DMS79 (cell line): ENCODE data around the gene SCFD2.
"Not testable (repeated sequence)": the region's sequence is repeated elsewhere in the genome, so short reads cannot be mapped to it uniquely, and the experiment has no call there.

Source experiments
- DNase-seq: peaks from one replicate; lab custom pipeline; 2025; lab: John Stamatoyannopoulos, UW

Gene SCFD2

DNA sequence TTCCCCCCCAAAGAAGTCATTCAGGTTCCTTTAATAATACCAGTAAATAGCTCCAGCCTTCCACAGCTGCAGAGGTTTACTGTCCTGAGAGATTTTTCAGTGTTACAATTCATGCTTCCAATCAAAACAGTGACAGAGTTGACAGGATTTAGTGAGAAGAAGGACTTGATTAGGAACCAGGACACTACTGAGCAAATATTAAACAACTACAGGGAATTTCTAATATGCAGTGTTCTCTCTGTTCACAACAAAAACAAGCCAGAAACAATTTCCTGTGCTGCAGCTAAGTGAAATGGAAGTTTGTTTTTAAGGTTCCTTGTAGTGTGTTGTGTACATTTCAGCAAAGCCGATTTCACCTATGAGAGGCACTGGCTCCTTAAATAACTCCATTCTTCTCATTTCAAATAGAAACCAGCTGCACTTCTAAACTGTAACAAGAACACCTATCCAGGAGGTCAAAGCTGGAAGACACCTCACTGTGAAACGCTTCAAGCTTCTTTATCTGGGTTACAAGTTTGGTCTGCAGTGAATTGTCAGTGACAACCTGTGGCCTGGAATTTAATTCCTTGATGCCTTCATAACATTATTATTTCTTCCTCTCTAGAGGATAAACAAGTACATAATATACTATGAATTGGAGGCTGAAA lies 354.5 kb downstream of the SCFD2 start:
- no peak for DNase-seq

DNA sequence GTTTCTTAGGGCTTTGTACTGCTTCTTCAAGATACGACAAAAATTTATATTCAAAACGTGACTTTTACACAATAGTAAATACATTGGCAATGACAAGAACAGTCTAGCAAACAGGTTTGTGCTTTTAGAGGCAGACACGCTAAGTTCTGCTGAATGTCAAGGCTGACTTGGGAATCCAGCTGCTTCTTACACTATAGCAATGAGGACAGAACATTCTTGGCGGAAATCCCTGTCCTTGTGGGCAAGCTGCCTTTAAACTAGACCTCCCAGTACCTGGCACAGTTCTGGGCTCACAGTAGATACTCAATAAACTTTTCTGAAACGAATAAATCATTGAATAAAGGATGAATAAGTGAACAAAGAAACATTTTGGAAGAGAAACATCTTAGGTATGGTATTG lies 355.5 kb downstream of the SCFD2 start:
- DNase-seq, result no peak

DNA sequence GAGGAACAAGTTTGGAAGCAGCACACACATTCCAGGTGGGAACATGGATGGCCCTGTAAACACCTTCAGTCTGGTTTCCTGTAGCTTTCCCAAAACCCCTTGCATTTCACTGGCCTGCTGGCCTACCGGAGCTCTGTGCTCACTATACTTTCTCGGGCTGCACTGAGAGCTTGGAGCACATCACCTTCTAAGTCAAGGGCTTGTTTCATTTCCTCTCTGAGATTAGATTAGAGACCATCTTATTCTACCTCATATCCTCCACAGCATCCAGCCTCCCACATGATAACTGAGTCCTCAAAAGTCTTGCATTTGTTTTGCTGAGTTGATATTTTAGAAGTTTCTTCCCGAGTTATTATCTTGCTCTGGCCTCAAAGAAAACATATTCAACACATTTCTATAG lies 356.0 kb downstream of the SCFD2 start:
- no peak for DNase-seq

DNA sequence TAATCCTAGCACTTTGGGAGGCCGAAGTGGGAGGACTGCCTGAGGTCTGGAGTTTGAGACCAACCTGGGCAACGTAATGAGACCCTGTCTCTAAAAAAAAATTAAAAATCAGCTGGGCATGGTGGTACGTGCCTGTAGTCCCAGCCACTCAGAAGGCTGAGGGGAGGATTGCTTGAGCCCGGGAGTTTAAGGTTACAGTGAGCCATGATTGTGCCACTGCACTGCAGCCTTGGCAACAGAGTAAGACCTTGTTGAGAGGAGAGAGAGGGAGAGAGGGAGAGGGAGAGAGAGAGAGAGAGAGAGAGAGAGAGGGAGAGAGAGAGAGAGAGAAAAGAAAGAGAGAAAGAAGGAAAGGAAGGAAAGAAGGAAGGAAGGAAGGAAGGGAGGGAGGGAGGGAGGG lies 358.8 kb downstream of the SCFD2 start:
- DNase-seq, result no peak

DNA sequence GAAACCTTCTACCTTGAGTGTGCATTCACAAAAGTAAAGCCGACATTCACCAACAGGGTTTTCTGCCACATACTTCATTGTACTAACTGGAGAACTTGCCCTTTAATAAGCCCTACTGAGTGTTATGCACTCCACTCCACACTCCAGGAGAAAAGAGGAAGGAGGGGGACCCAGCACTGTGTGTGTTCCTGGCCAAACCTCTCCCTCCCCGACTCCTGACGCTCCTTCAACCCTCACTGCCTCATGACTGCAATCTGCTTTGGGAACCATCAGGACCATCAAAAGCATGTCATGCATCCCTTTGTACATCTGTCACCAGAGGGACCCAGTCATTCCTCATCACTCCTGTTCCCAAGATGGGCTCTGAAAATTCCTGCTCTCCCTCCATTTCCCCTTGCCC lies 360.1 kb downstream of the SCFD2 start:
- DNase-seq, result no peak

DNA sequence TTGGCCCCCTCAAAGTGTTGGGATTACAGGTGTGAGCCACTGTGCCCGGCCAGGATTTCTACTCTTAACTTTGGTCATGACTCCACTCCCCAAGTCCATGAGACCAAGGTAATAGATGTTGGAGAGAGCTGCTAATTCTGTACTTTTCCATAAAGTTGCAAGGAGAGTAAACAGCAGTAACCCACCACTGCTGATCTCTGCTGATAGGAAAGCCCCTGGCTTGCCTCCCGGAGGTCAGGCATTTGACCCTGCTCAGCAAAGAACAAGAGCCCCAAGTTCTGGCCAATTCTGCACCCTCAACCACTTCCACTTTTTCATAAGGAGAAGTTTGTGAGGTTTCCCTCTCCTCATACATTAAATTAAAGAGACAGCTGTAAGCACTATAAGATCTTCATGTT lies 360.7 kb downstream of the SCFD2 start:
- DNase-seq, result no peak

DNA sequence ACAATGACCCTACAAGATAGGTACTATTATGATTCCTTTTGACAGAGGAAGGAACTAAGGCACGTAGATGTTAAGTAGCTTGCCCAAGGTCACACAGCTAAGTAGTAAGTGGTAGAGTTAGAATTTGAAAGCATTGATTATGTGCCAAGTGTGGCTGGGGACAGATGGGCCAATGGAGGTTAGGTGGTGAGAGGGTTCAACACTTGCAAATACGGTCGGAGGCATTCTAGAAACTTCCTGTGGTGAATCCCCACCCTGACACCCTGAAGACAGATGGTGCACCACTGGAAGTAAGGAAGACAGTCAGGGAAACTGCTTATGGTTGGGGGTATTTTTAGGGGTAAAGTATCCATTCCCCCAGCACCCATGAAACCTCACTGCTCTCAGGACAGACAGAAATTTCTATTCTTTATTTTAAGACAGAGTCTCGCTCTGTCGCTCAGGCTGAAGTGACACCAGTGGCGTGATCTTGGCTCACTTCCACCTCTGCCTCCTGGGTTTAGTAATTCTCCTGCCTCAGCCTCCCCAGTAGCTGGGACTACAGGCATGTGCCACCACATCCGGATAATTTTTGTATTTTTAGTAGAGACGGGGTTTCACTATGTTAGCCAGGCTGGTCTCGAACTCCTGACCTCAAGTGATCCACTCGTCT lies 361.2 kb downstream of the SCFD2 start:
- DNase-seq, result no peak

DNA sequence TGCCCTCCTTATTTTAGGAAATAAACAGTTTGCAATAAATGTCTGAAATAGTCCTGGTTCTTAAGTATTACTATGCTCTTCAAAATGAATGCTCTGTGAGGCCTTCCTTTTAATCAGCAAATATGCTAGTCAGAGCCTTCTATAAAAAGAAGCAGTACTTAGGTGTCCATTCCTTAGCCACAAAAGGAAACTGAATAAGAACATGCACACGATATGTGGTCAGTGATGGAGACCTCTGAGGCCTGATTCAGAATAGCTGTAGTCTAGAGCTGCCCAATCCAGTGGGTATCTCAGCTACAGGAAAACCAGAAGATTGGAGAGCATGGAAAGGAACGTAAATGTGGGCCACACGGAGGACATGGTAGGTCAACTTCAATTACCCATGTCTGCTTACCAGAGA lies 361.9 kb downstream of the SCFD2 start:
- no peak for DNase-seq

DNA sequence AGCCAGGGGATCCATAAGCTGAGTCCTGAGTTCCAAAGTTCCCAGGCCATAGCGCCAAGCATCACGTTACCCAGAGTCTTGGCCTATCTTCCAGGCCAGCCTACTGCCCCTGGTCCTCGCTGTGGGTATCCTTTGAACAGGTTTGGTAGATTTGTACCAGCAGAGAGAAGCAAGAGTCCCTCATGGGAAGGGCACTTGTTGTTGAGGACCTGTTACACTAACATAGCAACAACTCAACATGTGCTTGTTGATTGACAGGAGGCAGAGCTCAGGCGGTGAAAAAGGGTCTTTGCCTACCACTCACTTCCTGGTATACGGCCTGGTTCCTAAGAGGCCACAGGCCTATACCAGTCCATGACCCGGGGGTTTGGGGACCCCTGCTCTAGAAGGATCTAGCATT lies 365.3 kb downstream of the SCFD2 start:
- DNase-seq, result no peak

DNA sequence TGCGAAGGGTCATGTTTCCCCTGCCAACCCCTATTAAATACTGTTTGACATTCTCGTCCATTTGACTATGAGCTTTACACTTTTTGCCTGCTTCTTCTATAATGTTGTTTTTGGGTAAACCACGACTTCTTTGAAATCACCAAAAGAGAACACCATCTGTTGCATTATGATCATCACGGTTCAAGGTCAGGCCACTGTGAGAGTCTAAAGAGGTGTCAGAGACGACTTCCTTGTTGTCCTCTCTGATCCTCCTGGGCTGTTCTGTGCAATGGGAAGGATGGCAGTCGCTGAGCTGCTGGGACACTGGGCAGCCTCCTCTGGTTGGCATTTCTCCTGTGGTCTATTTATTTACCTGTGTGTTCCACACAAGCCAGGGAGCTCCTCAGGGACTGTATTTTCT lies 366.2 kb downstream of the SCFD2 start:
- DNase-seq, result no peak

DNA sequence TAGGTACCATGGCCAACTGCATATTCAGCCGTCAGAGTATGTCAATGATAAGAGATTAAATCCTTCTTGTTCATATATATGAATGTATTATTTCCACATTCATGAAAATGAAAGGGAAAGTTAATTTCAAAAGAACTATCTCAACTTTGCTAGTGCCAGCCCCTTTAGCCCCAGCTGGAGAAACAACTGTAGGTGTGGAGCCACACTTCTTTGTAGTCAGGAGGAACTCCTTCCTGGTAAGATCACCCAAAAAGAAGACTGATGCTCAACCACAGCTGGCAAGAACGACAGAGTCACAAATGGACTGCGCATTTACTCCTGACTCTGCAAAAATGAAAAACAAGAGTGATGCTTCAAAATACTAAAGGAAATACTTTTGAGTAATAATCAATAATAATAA lies 367.4 kb downstream of the SCFD2 start:
- no peak for DNase-seq

DNA sequence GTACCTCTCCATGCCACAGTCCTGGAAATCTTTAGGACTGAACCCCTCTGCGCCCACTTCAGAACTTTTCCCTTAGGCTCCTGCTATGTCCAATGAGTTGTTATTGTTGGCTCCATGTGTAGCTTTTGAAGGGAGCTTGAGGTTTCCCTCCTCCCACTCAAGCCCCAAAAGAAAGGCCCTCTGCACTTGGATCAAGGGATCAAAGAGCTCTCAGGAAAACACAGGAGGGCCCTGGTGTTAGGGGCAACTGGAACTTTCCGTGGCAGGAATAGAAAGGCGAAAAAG lies 368.8 kb downstream of the SCFD2 start:
- DNase-seq, result no peak

DNA sequence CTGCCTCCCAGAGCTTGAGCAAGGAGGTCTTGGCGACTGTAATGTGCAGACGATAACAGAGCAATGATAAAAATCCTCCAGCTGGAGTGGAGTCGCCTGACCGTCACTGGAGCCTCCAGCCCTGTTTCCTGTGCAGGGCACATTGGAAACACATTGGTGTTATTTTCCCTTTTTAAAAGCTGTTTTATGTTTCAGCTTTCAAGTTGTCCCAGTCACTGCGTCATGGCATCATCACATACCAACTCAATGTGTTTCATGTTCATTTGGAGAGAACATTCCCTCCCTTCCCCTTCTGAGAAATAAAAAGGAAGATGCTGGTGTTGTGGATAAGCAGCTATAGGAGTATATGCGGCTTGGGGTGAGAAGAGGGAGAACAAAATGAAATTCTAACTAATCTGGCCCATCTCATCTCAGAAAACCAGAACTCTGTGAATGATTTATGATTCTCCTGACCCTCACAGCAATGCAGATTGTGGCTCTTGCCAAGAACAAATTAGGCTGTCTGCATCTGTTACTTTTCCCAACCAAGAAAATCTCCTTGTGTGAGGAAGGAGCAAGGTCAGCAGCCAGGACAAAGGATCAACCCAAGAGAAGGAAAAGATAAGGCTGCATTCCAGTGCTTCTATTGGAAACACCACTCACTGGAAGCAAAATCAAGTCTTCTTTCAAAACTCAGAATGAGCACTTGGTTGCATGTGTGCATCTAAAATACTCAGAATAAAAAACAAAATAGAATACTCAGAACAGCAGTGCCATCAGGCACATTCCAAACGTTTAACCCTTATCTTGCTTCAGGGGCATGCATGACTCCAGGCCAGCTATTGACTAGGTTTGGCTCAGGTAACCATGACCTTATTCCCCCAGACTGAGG lies 369.4 kb downstream of the SCFD2 start:
- no peak for DNase-seq

DNA sequence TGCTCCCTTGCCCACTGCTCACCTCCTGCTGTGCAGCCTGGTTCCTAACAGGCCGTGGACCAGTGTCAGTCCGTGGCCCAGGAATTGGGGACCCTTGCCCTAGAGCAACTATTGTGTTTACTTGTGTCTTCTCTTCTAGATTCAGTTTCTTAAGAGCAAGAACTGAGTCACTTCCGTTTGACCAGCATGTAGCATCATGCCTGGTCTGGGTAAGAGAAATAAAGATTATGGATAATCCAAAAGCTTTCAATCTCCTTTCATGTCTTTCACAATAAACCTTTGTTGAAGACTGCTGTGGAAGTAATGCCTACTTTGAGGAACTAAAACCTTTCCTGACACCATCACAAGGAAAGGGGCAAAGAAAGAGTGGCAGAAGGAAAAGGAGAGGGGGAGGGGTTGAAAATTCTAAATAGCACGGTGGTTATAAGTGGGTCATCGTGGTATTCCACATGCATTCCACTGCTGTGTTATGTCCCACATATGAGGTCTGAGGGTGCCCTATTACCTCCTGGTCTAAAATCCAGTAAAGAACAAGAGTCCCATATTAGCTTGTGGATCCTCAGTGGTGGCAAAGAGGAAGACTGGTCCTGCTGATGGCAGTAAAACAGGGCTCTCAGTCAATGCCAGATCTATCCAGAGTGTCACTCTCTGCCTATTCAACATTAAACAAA lies 370.4 kb downstream of the SCFD2 start:
- no peak for DNase-seq

DNA sequence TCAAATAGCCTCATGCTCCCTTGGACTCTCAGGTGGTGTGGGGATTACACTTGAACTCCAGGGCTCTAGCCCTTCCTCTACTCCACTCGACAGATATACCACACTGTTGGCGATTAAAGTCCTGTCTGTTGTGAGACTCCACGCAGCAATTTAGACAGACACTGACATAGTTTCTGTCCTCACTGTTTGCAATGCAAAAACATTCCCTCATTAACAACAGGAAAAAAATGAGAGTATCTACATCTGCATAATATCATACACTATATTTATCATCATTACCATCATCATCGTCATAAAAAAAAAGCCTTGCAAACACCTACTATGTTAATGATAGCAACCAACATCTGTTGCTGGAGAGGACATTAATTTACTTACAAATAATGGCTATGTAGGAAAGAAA lies 371.3 kb downstream of the SCFD2 start:
- no peak for DNase-seq

DNA sequence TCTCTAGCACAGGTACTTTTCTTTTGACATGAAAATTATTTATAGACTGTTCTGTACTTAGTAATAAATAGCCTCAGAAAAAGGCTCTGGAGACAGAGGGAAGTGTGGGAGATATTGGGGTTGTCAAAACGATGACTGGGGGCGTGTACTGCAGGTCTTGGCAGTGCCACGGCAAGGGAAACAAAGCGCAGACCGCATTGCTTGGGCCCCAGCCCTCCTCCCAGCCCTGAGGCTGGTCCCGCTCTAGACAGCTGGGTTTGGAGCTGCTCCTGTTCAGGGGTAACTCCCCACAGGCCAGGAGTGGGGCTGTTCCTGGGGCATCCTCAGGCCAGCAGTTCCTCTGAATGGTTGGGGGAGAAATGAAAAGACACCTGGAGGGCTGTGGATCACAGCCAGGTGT lies 372.1 kb downstream of the SCFD2 start:
- DNase-seq, result no peak

DNA sequence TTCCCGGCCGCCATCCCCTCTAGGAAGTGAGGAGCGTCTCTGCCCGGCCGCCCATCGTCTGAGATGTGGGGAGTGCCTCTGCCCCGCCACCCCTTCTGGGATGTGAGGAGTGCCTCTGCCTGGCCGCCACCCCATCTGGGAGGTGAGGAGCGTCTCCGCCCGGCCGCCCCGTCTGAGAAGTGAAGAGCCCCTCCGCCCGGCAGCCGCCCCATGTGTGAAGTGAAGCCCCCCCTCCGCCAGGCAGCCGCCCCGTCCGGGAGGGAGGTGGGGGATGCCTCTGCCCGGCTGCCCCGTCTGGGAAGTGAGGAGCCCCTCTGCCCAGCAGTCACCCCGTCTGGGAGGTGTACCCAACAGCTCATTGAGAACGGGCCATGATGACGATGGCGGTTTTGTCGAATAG lies 373.3 kb downstream of the SCFD2 start:
- not testable (repeated sequence) for DNase-seq

DNA sequence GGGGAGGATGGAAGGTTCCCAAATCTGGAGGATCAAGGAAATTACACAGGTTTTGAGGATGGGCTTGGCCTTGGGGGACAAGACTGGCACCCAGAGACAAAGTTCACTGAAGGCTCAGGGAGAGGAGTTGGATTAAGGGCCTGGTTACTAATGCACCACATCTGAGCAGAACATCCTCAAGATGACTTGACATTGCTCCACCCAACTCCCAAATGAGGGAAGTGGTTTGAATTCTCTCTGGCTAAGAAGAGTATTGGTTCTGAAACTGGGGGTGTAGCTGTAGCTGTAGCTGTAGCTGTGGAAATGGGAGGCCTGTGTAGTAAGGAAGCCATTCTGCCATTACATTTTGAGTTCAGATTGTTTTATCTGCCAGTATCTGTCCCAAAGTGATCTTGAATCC lies 374.4 kb downstream of the SCFD2 start:
- DNase-seq, result no peak

DNA sequence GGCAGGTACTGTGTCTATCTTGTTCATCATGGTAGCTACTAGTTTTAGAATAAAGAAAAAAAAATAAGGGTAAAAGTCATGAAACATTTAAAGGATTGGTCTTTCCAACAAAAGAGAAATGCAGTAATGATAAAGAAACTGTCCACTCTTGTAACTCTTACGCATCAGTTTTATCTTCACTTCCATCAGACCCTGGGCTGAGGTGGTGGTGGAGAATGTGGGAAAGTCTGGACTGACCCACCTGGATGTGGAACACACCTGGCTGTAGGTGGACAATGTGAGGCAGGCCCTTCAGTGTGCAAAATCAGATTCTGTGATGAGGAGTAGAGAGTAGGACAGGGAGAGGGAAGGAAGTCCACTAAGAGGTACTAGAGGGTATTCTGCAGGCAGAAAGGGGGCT lies 375.2 kb downstream of the SCFD2 start:
- no peak for DNase-seq

DNA sequence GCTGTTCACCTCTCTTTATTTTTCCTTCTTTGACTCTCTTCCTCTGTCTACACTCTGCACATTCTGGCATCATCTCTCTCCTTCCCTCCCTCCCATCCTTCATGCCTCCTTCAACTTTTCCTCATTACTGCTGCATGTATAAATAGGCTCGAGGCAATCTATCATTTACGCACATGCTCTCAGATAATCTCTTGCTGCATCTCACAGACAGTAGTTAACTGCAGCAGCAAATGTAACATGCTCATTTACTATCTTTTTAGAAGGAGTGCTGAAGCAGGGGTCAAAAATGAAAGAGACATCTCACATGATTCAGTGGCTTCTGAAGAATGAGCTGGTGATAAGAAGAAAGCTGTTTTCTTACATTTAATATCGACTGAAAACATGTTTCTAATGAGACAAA lies 376.0 kb downstream of the SCFD2 start:
- DNase-seq, result no peak

DNA sequence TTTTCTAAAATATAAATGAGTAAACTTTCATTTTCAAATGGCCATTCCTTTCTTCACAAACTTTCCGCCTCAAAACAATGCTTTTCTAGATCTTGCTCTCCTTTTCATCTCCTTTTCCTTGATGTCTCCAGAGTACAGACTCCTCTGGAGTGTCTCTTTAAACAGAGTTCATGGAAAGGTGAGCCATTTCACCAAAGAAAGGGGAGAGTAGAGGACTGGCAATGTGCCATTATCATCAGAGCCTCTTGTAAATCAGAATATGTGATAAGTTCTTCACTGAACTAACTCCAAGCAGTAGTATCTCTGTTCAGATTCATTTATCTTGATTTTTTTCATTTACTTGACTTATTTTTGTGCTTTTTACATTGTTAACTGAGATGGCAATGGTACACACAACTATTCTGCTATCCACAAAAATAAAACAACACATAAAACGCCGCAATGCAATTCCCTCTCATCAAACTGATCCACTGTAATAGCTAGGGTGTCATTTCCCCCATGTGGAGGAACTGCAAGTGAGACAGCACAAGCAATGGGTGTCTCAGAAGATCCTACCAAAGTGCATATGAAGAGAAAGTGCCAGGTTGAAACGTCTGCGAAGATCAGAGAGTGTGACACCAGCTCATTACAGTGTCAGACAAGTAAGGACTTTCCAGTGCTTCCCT lies 378.3 kb downstream of the SCFD2 start:
- DNase-seq, result no peak

DNA sequence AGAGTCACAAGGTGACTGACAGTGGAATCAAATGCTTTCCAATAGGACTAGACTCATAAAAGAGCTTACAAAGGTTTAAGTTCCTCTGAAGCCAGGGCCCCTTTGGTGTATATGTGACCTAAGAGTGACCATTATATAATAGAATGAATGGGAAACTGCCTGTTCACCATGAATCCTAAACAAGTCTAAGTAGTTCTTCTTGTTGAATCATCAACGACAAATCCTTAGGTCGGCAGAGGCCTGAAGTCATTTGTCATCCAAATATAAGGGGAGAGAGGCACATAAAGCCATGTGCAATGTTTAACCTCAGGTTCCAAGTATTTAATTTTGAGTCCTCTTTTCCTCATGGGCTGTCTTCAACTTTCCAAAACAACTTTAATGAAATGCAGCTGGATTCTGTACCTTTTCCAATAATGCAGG lies 381.4 kb downstream of the SCFD2 start:
- no peak for DNase-seq
